PC-3 (cell line): ENCODE data around the gene TNFSF9.

Source experiments
- CTCF ChIP-seq: fragments of 300-600 bp; sonication (generic); conservative IDR thresholded peaks from 2 replicates; pipeline ENCODE4 v1.5.1; 2017; ENCODE audit warnings: antibody characterized with exemption, low read depth, mild to moderate bottlenecking, low read length
- EZH2 ChIP-seq: fragments of 300-600 bp; sonication (generic); IDR thresholded peaks from one replicate; pipeline ENCODE4 v1.6.1; 2017; ENCODE audit warnings: antibody characterized with exemption, mild to moderate bottlenecking, low read length; ENCODE audit not compliant: unreplicated experiment
- EZH2phosphoT487 ChIP-seq: fragments of 300-600 bp; sonication (generic); IDR thresholded peaks from 2 replicates; pipeline ENCODE4 v1.6.1; 2018; ENCODE audit warnings: mild to moderate bottlenecking, antibody characterized with exemption, low read length, borderline replicate concordance

GRCh38 chr19:6519289-6519688 lies 11.5 kb upstream of the TNFSF9 start:
- TF ChIP-seq CTCF (no peak), EZH2 (no peak), EZH2phosphoT487 (no peak)
